Left ventricle myocardium inferior (tissue), 1 donor: ENCODE data around the gene HEATR5A. TPM values are rescaled to one million over a fixed set of nuclear protein-coding genes. Genes with fewer than 3 reads are reported as not detected.
"Not testable (repeated sequence)": the region's sequence is repeated elsewhere in the genome, so short reads cannot be mapped to it uniquely, and the experiment has no call there.

Experiments used
- DNase-seq: peaks from one replicate; pipeline ENCODE4 v3.0.0-alpha.2; 2020
- H3K27ac ChIP-seq: fragments of 200-600 bp; replicated peaks from 2 replicates; pipeline ENCODE4 v1.8.0; 2021
- H3K27me3 ChIP-seq: fragments of 200-600 bp; 2 replicates; pipeline ENCODE4 v1.8.0; 2021; ENCODE audit warnings: low read depth
- H3K36me3 ChIP-seq: fragments of 200-600 bp; 2 replicates; pipeline ENCODE4 v1.8.0; 2021
- H3K4me1 ChIP-seq: fragments of 200-600 bp; 2 replicates; pipeline ENCODE4 v1.8.0; 2021
- H3K4me3 ChIP-seq: fragments of 200-600 bp; 2 replicates; pipeline ENCODE4 v1.8.0; 2021; ENCODE audit warnings: mild to moderate bottlenecking, moderate library complexity
- H3K9me3 ChIP-seq: fragments of 200-600 bp; replicated peaks from 2 replicates; pipeline ENCODE4 v1.8.0; 2021
- intact Hi-C: fragments of 100-400 bp; cut with micrococcal nuclease; formaldehyde crosslinking; loops from one replicate; pipeline ENCODE4 v1.11.0; 2022
- total RNA-seq: library from RNA; stranded (reverse); fragmentation: NEBNext Ultra II Directional; extraction: Animal tissue kit (Norgen Biotek cat#: 25700); gene quantifications from one replicate; pipeline ENCODE4 v1.2.1, GENCODE V29; 2021
- TF ChIP-seq, protein P1 (sequence below): fragments of 200-600 bp; IDR thresholded peaks from 2 replicates; pipeline ENCODE4 v1.8.0; 2021; ENCODE audit warnings: antibody characterized with exemption, mild to moderate bottlenecking, borderline replicate concordance
- donor health status: DM: no; HTN: yes; CAD: no; lungs with severe emphysema.

HEATR5A gene
- total RNA-seq, 1 donor from 2014 or later: 51.8 TPM

DNA sequence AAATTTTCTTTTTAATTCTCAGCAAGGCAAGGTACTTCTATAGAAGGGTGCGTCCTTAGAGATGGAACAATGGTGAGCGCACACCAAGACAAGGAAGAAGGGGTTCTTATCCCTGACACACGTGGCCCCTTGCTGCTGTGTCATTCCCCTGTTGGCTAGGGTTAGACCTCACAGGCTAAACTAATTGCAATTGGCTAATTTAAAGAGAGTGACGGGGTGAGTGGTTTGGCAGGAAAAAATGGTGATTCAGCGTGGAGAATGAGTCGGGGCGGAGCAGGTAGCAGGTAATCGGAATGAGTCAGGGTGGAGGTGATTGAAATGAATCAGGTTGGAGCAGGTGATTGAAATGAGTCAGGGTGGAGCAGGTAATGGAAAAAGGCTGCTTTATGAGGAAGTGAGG is 176.5 kb downstream of the HEATR5A start:
- H3K4me1 ChIP-seq: peaks cover 11% of the 10 kb centered on the region
- TF ChIP-seq, protein P1, sequence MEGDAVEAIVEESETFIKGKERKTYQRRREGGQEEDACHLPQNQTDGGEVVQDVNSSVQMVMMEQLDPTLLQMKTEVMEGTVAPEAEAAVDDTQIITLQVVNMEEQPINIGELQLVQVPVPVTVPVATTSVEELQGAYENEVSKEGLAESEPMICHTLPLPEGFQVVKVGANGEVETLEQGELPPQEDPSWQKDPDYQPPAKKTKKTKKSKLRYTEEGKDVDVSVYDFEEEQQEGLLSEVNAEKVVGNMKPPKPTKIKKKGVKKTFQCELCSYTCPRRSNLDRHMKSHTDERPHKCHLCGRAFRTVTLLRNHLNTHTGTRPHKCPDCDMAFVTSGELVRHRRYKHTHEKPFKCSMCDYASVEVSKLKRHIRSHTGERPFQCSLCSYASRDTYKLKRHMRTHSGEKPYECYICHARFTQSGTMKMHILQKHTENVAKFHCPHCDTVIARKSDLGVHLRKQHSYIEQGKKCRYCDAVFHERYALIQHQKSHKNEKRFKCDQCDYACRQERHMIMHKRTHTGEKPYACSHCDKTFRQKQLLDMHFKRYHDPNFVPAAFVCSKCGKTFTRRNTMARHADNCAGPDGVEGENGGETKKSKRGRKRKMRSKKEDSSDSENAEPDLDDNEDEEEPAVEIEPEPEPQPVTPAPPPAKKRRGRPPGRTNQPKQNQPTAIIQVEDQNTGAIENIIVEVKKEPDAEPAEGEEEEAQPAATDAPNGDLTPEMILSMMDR: no peak
- H3K36me3 ChIP-seq: no peaks in the 10 kb centered on the region
- no peak overlapping the region for H3K27ac ChIP-seq
- no peaks in the 10 kb centered on the region for H3K9me3 ChIP-seq
- H3K27me3 ChIP-seq: no peaks in the 10 kb centered on the region
- no peak for DNase-seq
- intact Hi-C loops: no loop called here
- no peak overlapping the region for H3K4me3 ChIP-seq

DNA sequence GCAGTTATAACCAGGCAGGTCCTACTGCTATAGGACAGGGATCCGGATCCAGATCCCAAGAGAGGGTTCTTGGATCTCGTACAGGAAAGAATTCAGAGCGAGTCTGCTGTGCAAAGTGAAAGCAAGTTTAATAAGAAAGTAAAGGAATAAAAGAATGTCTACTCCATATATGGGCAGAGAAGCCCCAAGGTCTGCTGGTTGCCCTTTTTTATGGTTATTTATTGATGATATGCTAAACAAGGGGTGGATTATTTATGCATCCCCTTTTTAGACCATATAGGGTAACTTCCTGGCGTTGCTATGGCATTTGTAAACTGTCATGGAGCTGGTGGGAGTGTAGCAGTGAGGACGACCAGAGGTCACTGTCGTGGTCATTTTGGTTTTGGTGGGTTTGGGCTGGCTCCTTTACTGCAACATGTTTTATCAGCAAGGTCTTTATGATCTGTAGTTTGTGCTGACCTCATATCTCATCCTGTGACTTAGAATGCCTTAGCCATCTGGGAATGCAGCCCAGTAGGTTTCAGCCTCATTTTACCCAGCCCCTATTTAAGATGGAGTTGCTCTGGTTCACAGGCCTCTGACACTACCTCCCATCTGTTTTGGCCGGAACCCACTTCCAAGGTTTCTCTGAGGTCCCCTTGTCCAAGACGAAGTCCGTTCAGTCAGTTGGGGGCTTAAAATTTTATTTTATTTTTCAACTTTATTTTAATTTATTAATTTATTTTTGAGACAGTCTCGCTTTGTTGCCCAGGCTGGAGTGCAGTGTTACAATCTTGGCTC is 178.0 kb downstream of the HEATR5A start:
- intact Hi-C loops, H3K36me3 ChIP-seq, DNase-seq, H3K9me3 ChIP-seq, H3K27ac ChIP-seq, H3K27me3 ChIP-seq: not testable (repeated sequence)
- H3K4me3 ChIP-seq: peak overlapping the region; percentile 35
- peaks cover 11% of the 10 kb centered on the region for H3K4me1 ChIP-seq

Other genes with a start within 250 kb of the HEATR5A start
- 137 TPM for gene HECTD1, start 212.8 kb downstream of the HEATR5A start, total RNA-seq
- gene DTD2, start 37.0 kb upstream of the HEATR5A start, total RNA-seq: 6.9 TPM
- gene GPR33, start 67.5 kb upstream of the HEATR5A start, total RNA-seq: not detected
- 32.2 TPM for gene NUBPL, start 140.9 kb upstream of the HEATR5A start, total RNA-seq